Astrocyte of the hippocampus (primary cell): ENCODE data around the gene ITPRIP.

Source experiments
- DNase-seq: peaks from one replicate; pipeline ENCODE4 v3.0.0; 2011; ENCODE audit warnings: low read depth, low spot score

The ITPRIP gene

GRCh38 chr10:104279550-104280259, 58.6 kb downstream of the ITPRIP start:
- DNase-seq: no peak

- no peak for DNase-seq
Measured at GRCh38 chr10:104277785-104278184, 60.5 kb downstream of the ITPRIP start.

GRCh38 chr10:104276192-104276591, 62.1 kb downstream of the ITPRIP start:
- no peak for DNase-seq

GRCh38 chr10:104274762-104275721, 63.2 kb downstream of the ITPRIP start:
- DNase-seq: peak; percentile 67

- no peak for DNase-seq
Measured at GRCh38 chr10:104273899-104274575, 64.2 kb downstream of the ITPRIP start.

GRCh38 chr10:104273286-104273685, 65.0 kb downstream of the ITPRIP start:
- DNase-seq: no peak

- peak; percentile 100 for DNase-seq
Measured at GRCh38 chr10:104268713-104269645, 69.3 kb downstream of the ITPRIP start, which contains the start of gene GSTO2. Gene GSTO2 (plus strand): TSS chr10:104269184. CDS start chr10:104274916, 5,732 bp downstream.

- DNase-seq: no peak
Measured at GRCh38 chr10:104268405-104268712, 69.9 kb downstream of the ITPRIP start.

- no peak for DNase-seq
Measured at GRCh38 chr10:104267721-104268404, 70.4 kb downstream of the ITPRIP start.

- DNase-seq: no peak
Measured at GRCh38 chr10:104264783-104265182, 73.5 kb downstream of the ITPRIP start.

GRCh38 chr10:104262055-104262454, 76.2 kb downstream of the ITPRIP start:
- DNase-seq: no peak

- DNase-seq: peak; percentile 40
Measured at GRCh38 chr10:104260775-104261115, 77.5 kb downstream of the ITPRIP start.

GRCh38 chr10:104259999-104260774, 78.1 kb downstream of the ITPRIP start:
- peak; percentile 41 for DNase-seq
